Inflammatory macrophage treated with lipopolysaccharide for 1 hour (primary cell): ENCODE results near the gene WNT7B.

ENCODE experiments used
- DNase-seq, 2 donors: peaks; one replicate each; pipeline ENCODE4 v3.0.0-alpha.2; 2020 to 2022

Gene WNT7B

DNA sequence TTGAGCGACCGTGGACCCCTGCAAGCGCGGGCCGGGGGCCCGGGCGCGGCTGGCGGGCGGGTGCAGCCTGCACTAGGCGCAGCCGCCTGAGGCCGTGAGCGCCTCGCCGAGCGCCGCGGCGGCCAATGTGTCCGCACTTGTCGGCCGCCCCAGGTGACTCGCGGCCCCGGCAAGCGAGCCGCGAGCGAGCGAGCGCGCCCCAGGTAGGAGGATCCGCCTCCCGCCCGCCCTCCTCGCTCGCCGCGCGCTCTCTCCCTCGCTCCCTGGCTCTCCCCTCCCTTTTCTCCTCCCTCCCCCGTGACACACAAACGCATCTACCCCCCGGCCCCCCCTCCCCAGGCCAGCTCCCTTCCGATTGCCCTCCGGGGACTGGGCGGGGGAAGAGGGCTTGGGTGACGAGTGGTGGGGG lies at the start of gene WNT7B:
WNT7B (minus strand) TSS at position 160 of the 409 bp plus-strand sequence. CDS start 408 bp downstream, outside the sequence.
- DNase-seq: no peak

DNA sequence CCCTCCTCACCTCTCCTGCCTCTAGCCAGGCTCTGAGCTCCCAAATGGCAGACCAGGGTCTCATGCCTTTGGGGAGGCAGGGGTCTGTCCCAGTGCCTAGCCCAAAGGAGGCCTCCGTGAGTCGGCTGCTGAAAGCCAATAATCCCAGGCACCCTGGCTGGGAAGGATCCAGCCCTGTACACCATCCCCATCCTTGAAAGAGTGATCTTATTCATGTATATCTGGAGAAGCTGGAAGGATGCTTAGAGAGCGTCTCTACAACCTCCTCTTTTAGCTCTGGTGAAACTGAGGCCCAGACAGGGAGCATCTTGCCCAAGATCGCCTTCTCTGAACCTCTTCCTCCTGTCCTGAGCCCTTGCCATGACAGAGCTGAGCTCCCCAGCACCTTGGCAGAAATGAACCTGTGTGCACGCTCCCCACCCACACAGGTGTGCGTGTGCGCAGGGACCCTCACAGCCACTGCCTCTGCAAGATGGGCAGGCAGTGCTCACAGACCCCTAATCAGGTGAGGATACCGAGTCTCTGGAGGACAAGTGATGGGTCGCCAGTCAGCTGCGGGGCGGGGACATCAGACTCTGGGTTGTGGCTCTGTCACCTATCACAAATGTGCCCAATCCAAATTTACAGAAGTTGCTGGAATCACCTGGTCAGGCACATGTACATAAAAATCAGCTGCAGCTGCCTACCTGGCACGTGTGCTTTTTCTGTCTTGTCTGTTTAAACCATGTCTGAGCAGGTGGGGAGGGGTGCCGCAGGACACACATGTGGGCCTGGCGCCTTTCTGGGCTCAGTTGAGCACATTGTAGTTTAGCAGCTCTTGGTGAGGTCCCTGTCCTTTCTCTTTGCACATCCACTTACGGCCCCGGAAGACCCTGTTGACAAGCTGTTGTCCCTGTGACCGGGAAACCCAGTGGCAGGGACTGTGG lies 49.3 kb upstream of the WNT7B start:
- no peak for DNase-seq

DNA sequence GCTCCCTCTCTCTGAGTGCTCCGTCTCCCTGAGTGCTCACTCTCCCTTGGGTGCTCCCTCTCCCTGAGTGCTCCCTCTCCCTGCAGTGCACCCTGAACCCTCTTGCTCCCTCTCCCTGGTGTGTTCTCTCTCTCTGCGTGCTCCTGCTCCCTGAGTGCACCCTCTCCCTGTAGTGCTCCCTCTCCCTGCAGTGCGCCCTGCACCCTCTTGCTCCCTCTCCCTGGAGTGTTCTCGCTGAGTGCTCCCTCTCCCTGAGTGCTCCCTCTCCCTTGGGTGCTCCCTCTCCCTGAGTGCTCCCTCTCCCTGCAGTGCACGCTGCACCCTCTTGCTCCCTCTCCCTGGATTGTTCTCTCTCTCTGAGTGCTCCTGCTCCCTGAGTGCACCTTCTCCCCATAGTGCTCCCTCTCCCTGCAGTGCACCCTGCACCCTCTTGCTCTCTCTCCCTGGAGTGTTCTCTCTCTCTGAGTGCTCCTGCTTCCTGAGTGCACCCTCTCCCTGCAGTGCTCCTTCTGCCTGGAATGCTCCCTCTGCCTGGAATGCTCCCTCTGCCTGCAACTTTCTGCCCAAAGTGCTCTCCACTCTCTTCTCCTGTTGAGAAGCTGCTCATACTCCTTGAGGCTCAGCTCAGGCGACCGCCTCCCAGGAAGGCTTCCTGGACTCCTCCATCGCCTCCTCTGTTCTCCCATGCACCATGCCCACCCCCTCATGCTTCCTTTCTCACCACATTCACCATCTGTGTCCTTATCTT lies 48.4 kb upstream of the WNT7B start:
- no peak for DNase-seq

DNA sequence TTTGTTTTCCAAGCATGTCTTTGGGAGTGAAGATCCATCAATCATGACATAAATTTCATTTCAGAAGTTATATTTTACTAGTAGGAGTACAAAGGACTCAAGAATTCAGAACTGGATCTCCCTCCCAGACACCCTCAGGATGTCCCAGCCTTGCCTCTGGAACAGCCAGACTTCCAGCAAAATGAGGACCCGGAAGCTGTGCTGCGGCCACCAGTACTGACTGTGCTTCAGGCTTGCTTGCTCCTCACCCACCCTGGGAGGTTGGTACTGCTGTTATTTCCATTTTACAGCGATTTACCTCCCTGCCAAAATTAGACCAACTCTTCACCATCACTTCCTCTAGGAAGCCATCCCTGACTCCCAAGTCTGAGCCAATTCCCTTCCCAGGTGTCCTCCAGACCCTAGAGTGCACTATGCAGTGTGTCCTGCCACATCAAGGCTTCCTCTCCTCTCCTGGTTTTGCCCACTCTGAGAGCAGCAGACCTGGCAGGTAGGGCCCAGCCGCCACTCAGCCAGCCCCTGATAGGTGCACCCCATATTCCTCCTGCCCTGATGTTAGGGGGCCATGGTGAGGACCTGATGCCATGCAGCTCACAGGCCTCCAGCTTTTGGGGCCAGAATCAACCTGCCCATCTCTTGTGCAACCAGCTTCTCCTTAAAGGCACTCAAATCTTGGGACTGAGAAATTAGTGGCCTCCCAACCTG lies 47.3 kb upstream of the WNT7B start:
- no peak for DNase-seq

DNA sequence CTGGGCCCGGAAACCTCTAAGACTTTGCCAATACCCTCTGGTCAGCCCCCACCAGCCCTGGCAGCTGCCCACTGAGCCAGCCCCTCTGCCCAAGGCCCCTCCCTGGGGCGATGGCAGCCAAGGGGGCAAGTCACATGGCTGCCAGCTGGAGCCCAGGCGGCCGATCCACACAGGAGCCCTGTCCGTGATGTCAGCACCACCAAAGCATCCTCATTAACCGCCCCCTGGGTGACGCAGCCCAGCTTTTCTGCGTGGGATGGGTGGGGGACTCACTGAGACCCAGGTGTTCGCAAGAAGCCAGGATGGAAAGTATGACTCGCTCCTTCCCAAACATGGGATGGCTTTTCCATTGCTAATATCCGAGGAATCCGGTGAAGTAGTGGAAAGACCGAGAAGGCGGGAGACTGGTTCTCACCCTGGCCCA lies 46.6 kb upstream of the WNT7B start:
- DNase-seq: no peak

DNA sequence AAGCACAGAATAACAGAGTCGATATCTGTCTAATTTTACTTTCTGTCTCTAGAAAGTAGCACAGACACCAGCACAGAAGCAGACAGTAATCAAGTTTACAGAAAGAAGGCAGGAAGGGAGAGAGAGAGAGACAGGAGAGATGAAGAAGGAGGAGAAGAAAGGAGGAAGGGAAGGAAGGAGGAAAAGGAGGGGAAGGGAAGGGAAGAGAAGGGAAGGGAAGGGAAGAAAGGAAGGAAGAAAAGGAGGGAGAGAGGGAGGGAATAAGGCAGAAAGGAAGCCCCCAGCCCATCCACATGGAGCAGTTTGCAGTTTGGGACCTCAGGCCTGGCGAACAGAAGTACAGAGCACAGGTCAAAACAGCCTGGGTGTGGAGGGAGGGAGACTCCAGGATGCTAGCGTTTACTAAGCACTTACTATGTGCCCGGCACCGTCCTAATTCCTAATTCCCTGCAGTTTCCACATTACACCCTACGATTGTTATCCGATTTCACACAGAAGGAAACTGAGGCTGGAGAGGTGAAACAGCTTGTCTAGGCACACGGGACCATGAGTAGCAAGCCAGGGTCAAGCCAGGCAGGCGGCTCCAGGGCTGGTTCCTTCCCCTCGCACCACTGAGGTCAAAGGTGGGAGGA lies 46.0 kb upstream of the WNT7B start:
- no peak for DNase-seq

DNA sequence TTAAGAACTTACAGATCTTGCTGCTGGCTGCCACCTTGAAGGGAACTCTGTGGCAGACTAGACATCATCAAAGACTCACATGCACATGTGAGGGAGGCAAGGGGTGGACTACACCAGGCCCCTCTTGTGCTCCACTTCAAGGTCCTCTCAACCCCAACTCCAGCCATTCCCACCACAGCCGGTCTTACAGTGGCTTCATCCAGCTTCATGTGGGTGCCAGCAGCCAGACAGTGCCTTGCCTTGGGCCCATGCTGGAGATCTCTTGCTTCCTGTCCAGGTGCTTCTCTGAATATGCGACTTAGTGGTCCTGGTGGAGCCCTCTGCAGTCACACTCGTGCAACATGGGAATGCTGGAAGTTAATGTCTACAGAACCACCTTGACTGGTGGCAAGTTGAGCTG lies 44.6 kb upstream of the WNT7B start:
- DNase-seq: no peak

DNA sequence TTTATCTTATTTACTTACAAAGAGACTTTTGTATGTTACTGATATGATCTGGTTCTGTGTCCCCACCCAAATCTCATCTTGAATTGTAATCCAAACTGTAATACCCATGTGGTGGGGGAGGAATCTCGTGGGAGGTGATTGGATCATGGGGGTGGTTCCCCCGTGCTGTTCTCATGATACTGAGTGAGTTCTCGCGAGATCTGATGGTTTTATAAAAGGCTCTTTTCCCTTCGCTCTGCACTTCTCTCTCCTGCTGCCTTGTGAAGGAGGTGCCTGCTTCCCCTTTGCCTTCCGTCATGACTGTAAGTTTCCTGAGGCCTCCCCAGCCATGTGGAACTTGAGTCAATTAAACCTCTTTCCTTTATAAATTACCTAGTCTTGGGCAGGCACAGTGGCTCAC lies 42.4 kb upstream of the WNT7B start:
- no peak for DNase-seq

DNA sequence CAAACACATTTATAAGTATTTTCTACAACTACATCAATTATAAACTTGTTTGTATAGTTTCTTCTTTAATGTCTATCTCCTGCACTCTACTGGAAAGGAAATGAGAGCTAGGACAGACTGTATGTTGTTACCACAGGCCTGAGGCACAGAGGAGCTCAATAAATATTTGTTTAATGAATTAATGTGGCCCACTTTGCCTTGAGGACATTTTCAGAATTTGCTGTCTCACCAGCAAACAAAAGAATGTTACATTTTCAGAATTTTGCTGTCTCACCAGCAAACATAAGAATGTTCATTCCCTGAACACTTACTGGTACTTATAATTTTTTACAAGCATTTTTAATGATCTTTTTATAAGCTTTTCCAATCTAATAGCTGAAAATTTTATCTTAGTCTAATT lies 41.9 kb upstream of the WNT7B start:
- DNase-seq: no peak

DNA sequence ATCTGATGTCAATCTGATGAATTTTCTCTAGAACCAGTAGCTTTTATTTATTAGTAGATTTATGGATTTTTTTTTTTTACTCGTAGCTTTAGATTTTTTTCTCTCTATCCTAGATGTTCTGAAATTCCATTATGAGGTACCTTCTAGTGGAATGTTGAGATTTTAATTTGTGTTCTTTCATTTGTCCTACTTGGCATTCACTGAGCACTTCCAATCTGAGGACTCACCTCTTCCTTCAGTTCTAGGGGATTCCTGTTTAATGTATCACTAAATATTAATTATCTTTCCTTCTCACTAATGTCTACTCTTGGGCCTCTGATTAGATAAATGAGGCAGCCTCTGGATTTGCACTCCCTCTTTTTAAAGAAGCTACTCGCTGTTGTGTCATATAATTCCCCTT lies 40.2 kb upstream of the WNT7B start:
- DNase-seq: no peak

DNA sequence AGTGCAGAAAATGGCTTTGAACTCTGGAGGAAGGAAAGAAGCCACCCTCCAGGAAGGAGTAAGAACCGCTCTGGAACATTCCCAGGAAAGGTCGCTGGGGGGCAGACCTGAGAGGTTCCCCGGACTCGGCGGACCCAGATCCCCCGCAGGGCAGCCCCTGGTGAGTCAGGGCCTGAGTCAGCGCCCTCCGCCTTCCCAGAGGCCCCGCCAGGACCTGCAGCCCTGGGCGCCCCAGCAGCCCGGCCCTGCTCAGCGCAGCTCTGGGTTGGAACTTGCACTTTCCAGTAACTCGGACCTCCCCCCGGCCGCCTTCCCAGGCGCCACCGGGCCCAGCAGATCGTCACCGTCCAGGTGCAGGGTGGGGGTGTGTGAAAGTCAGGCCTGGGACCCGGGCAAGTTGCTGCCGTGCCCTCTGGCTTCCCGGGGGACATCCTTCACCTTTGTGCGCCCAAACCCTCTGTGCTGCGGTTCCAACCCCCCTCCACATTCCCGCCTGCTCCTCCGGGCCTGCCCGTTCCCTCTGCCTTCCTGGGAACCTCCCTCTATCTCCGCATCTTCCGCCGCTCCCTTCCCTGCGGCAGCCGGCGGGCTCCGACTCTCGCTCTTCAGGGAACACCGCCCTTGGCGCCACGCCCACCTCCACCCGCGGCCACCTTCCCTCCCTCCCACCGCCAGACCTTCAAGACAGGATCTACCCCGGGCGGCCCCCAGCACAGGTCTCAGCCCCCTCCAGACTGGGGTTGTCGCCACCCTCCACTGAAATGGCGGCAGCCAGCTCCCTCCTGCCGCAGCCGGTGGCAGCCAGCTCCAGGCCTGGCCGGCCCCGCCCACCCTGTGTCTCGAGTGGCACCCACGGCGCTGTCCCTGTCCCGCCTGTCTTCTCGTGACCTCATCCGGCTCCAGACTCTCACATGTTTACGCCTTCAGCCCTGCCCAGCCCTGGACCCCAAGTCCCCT lies 36.8 kb upstream of the WNT7B start:
- DNase-seq: peak; percentile 93 to 97

DNA sequence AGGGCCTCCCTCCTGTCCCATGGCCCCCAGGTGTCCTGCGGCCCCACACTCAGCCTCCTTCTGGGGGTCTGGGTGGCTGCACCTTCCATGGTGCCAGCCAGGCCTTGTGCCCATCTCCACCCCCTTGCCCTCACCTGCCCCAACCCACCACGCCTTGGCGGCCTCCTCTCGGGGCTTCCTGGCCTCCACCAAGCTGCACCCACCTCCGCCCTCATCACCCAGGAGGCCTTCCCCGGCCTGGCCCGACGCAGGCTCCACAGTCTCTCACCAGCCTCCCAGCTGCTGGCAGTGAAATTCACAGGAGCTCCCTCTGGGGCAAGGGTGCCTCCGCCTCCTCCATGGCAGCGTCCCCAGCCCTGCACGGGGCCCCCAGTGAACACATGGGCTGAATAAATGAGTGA lies 35.9 kb upstream of the WNT7B start:
- no peak for DNase-seq

DNA sequence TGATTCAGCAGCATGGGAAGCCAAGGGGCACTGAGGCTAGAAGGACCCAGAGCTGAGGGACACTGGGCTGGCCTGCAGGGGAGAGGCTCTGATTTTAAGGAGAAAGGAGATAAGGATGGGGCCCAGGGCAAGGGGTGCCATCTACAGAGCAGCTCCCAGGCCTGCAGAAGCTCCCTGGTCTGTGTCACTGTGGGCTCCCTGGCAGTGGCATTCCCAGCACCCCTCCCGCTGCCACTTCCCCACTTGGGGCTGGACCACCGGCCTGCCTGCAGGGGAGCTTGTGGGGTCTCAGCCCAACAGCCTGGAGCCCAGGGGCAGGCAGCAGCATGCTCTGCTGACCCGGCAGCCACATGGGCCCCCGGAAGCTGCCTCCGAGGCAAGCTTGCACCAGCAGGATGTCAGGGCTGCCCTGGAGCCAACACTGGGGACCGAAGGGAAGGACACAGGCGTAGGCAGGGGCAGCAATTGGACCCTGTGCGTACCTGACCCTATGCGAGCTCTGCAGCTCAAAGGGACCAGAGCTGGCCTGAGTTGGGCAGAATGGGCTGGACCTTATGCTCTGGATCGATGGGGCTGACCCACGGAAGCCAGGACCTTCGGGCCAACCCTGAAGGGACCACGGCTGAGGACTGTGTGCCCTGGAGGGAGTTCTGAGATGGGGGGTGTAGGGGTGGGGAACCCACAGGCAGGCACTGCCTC lies 35.4 kb upstream of the WNT7B start:
- DNase-seq: no peak

DNA sequence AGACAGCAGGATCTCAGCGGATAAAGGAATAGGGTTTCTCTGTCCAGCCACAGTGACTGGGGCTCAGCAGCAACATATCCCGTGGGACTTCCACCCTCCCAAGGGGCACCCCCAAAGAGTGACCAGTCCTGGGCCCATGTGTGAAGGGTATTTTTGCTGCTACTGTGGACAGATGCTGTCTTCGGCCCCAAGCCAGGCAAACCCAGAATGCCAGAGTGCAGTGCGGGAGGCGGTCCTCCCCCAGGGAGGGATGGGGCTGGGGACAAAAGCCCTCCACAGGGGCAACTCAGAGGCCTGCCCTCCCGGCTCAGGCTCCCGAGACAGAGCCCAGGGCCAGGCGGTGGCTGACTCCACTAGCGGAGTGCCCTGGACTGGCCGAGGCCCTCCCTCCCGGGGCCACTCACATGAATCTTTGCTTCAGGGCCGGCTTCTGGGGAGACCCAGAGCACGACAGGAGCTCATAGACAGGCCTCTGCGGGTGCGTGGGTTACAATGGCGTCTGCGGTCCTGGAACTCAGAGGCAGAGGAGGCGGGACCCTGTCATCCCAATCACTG lies 34.7 kb upstream of the WNT7B start:
- DNase-seq: no peak

DNA sequence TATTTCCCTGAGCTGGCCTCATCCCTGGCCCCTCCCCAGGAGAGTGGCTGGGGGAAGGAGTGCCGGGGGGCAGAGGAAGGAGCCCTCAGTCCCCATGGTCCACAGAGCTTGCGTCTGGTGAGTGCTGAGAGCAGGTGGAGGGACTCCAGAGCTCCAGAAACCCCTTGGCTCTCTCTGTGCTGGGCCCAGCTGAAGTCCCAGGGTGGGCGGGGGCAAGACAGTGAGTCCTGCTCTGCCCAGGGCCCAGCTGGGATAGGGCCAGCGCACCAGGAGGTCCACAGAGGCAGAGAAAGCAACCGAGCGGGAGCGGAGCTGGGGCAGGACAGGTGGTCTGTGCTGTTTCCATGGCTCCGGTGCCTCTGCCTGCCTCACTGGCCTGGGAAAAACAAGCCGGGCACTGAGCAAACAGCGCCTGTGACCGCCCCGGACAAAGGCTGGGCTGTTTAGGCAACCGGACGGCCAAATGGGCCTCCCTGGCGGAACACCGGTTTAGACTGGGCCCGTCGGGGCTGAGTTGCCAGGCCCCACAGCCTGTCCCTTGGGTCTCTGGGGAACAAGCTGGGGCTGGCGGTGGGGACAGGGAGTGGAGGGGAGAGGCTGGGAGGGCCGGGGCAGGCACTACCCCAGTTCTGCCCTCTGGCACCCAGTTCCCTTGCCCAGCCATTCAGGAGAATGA lies 34.1 kb upstream of the WNT7B start:
- no peak for DNase-seq

DNA sequence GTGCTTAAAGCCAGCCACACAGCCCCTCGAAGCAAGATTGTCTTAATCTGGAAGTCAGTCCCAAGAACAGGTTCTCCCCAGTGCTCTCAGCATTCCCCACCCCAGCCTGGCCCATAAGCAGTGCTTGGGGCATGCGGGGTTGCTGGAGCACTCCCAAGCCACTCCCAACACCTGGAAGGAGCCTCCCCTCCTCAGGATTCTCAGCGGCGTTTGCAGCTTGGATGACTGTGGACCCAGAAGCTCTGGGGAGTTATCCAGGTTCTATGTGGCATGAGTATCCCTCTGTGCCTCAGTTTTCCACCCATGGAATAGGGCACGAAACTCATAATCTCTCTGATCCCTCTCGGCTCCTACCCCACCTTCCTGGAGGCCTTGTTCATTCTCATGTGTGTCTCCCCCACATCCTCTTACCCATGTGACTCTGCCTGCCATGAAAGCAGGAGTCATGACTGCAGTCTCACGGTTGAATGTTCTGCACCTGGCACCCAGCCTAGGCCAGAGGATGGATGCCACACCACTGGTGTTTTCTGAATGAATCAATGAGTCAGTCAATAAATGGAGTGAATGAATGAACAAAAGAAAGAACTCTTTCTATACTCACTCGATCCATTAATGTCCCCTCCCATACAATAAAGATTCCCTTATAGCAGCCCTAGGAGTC lies 33.4 kb upstream of the WNT7B start:
- DNase-seq: no peak

DNA sequence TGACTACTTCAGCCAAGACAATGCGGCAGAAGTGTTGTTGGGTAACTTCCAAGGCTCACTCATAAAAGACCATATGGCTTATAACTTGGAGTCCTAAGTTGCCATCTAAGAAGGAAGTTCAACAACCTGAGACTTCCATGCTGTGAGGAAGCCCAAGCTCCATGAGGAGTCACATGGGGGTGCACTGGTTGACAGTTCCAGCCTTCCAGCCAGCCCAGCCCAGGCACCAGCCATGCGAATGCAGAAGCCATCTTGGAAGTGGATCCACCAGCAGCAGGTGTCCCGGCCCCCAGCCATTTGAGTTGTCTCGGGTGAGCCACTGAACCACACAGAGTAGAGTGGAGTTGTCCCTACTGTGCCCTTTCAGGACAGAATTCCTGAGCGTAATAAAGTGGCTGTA lies 32.8 kb upstream of the WNT7B start:
- no peak for DNase-seq

DNA sequence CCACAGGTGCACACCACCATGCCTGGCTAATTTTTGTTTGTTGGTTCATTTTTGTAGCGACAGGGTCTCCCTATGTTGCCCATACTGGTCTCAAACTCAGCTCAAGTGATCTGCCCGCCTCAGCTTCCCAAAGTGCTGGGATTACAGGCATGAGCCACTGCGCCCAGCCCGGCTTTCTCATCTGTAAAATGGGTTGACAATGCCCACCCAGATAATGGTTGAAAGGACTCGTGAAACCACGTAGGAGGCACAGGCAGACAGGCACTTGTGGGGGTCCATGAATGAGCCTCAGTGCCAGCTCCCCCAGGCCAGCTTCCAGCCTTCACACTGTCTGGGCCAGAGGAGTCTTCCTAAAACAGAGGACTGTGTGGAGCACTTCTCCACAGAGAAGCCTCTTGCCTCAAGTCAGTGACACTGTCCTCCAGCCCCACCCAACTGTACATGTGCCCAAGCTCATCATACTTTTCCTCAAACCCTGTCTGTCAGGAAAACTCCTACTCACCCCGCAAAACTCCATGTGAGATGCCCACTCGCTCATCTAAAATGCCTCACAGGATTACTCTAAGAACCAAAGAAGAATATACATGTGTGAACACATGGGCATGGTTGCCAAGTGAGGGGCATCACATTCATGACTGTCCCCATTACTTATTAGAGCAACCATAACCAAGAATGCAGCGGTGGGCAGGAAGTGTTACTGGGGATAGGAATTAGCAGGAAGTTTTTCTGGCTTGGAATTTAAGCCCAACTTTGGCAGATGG lies 32.1 kb upstream of the WNT7B start:
- DNase-seq: no peak

DNA sequence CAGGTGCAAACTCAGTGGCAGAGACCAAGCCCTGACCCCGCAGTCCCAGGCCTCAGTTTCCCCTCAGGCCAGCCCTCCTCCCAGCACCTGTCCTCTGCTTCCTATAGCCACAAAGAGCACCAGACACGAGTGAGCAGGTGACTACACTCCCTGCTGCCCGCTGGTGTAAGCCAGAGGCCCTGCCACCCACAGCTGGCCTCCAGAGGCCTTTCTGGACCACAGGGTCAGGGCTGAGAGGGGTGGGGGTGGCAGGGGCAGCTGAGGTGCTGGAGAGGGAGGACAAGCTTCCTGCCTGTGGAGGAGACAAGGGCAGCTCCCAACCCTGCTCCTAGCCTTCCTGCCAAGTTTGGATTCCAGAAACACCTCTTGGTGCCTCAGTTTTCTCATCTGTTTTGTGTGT lies 31.3 kb upstream of the WNT7B start:
- no peak for DNase-seq
